ENCODE measurements around the gene CACNA2D4. TPM values are rescaled to one million over a fixed set of nuclear protein-coding genes. Genes with fewer than 3 reads are reported as not detected.

CACNA2D4 gene
- total RNA-seq, 1 donor from 2014 or later, result 1.1 TPM

GRCh38 chr12:1749019-1749418 lies 169.4 kb downstream of the CACNA2D4 start:
- no peak for DNase-seq (ENCODE audit: missing footprints)
- no peak for ATAC-seq
- intact Hi-C loops (cut with DNase I), result no loop called here

GRCh38 chr12:1747609-1748008 lies 170.8 kb downstream of the CACNA2D4 start:
- intact Hi-C loops (cut with DNase I), result no loop called here
- ATAC-seq (no peak), DNase-seq (ENCODE audit: missing footprints) (no peak)

- intact Hi-C loops (cut with DNase I), result no loop called here
- DNase-seq (ENCODE audit: missing footprints) (no peak), ATAC-seq (no peak)
Measured at GRCh38 chr12:1744932-1745331, 173.5 kb downstream of the CACNA2D4 start.

Other genes with a start within 250 kb of the CACNA2D4 start
- 38.4 TPM for gene ADIPOR2, start 227.6 kb downstream of the CACNA2D4 start, total RNA-seq
- gene LRTM2, start 98.1 kb downstream of the CACNA2D4 start, total RNA-seq, result not detected
- gene DCP1B, start 85.8 kb upstream of the CACNA2D4 start, total RNA-seq, result 2.4 TPM
- gene CACNA1C, start 134.3 kb upstream of the CACNA2D4 start, total RNA-seq, result 171 TPM

Measured in Right ventricle myocardium inferior (tissue), 1 donor.